IMR-90 (cell line): ENCODE results near the gene RIPOR3. TPM values are rescaled to one million over a fixed set of nuclear protein-coding genes. Genes with fewer than 3 reads are reported as not detected.
A peak's percentile ranks its signal among the peaks of the same experiment; 100 is the strongest.

Experiments used
- ATAC-seq: fragments of 200-7000 bp; cut with Tn5 transposase; 2 replicates; pipeline ENCODE4 v1.9.1; 2020; ENCODE audit warnings: low read depth, mild to moderate bottlenecking, moderate library complexity
- BruUV-seq: library from RNA; stranded (reverse); fragments of 400-500 nt; replicated peaks from 2 replicates; lab custom pipeline; 2021; lab: Mats Ljungman, UMichigan
- CTCF ChIA-PET: fragments of 300-600 bp; formaldehyde crosslinking; extraction: SDS; loops from one replicate; lab custom pipeline; 2021; ENCODE audit warnings: antibody characterized with exemption; lab: Yijun Ruan, JAX
- POLR2A ChIA-PET: fragments of 300-600 bp; sonication (Branson Sonifier 250); formaldehyde crosslinking; loops from one replicate; lab custom pipeline; 2022; ENCODE audit warnings: antibody characterized with exemption; ENCODE audit not compliant: unreplicated experiment; lab: Charles Lee
- DNase-seq: peaks from one replicate; pipeline ENCODE4 v3.0.0; 2013
- H2AFZ ChIP-seq: replicated peaks from 2 replicates; pipeline ENCODE3; 2013; ENCODE audit warnings: low read length, mild to moderate bottlenecking; ENCODE audit not compliant: poor library complexity
- H2AK5ac ChIP-seq: 2 replicates; pipeline ENCODE4 v1.6.1; 2013; ENCODE audit warnings: low read depth, low read length, inconsistent platforms
- H2AK9ac ChIP-seq: replicated peaks from 2 replicates; pipeline ENCODE3; 2013; ENCODE audit warnings: mild to moderate bottlenecking, low read depth, low read length, moderate library complexity; ENCODE audit not compliant: poor library complexity
- H2BK120ac ChIP-seq: 2 replicates; pipeline ENCODE4 v1.6.1; 2013; ENCODE audit warnings: low read depth, low read length, inconsistent platforms
- H2BK15ac ChIP-seq: 3 replicates; pipeline ENCODE4 v1.6.1; 2013; ENCODE audit warnings: low read depth, low read length, inconsistent platforms
- H2BK20ac ChIP-seq: 2 replicates; pipeline ENCODE4 v1.6.1; 2013; ENCODE audit warnings: low read depth, mild to moderate bottlenecking, inconsistent platforms, low read length, moderate library complexity
- H2BK5ac ChIP-seq: 2 replicates; pipeline ENCODE4 v1.6.1; 2013; ENCODE audit warnings: mild to moderate bottlenecking, low read depth, low read length, inconsistent platforms; ENCODE audit not compliant: poor library complexity, severe bottlenecking
- H3K14ac ChIP-seq: replicated peaks from 2 replicates; pipeline ENCODE4 v1.6.1; 2013; ENCODE audit warnings: low read depth, low read length, inconsistent platforms
- H3K18ac ChIP-seq: 2 replicates; pipeline ENCODE4 v1.6.1; 2013; ENCODE audit warnings: low read depth, low read length, control low read depth
- H3K23ac ChIP-seq: 2 replicates; pipeline ENCODE4 v1.6.1; 2013; ENCODE audit warnings: low read depth, low read length, inconsistent platforms
- H3K27ac ChIP-seq: 2 replicates; pipeline ENCODE4 v1.5.1; 2013; ENCODE audit warnings: mild to moderate bottlenecking, control low read depth, low read length; ENCODE audit not compliant: insufficient read depth
- H3K27me3 ChIP-seq: 2 replicates; pipeline ENCODE4 v1.6.1; 2013; ENCODE audit warnings: low read length; ENCODE audit not compliant: control insufficient read depth, insufficient read depth
- H3K36me3 ChIP-seq: 2 replicates; pipeline ENCODE4 v1.6.1; 2013; ENCODE audit warnings: low read length, mixed read lengths; ENCODE audit not compliant: control insufficient read depth, insufficient read depth
- H3K4ac ChIP-seq: 2 replicates; pipeline ENCODE4 v1.6.1; 2013; ENCODE audit warnings: low read depth, low read length, inconsistent platforms
- H3K4me1 ChIP-seq: 2 replicates; pipeline ENCODE4 v1.6.1; 2013; ENCODE audit warnings: low read length, mixed read lengths; ENCODE audit not compliant: control insufficient read depth, insufficient read depth
- H3K4me2 ChIP-seq: 2 replicates; pipeline ENCODE4 v1.6.1; 2013; ENCODE audit warnings: low read depth, mild to moderate bottlenecking, control low read depth, low read length, moderate library complexity
- H3K4me3 ChIP-seq: 2 replicates; pipeline ENCODE4 v1.5.1; 2013; ENCODE audit warnings: low read depth, mild to moderate bottlenecking, control low read depth, low read length, moderate library complexity; ENCODE audit not compliant: insufficient read depth
- H3K56ac ChIP-seq: 2 replicates; pipeline ENCODE4 v1.6.1; 2013; ENCODE audit warnings: low read length, inconsistent platforms; ENCODE audit not compliant: insufficient read depth; ENCODE audit errors: extremely low read depth
- H3K79me1 ChIP-seq, 2 experiments: 2 replicates each; pipeline ENCODE4 v1.6.1; 2013; ENCODE audit warnings: low read length in 2 of 2, inconsistent platforms in 1 of 2, low read depth in 1 of 2
- H3K9ac ChIP-seq: 2 replicates; pipeline ENCODE4 v1.6.1; 2013; ENCODE audit warnings: low read depth, low read length, control low read depth
- H3K9me1 ChIP-seq: 2 replicates; pipeline ENCODE4 v1.6.1; 2013; ENCODE audit warnings: low read length, inconsistent platforms; ENCODE audit not compliant: insufficient read depth
- H3K9me3 ChIP-seq: 2 replicates; pipeline ENCODE4 v1.6.1; 2013; ENCODE audit warnings: low read length; ENCODE audit not compliant: control insufficient read depth, insufficient read depth
- H4K20me1 ChIP-seq: 2 replicates; pipeline ENCODE4 v1.6.1; 2013; ENCODE audit warnings: low read length, inconsistent platforms; ENCODE audit not compliant: insufficient read depth
- H4K5ac ChIP-seq: 2 replicates; pipeline ENCODE4 v1.6.1; 2013; ENCODE audit warnings: mild to moderate bottlenecking, low read depth, low read length, control low read depth
- H4K8ac ChIP-seq, 2 experiments: 2 replicates each; pipeline ENCODE4 v1.6.1; 2013; ENCODE audit warnings: low read depth in 2 of 2, low read length in 2 of 2, control low read depth in 1 of 2, inconsistent platforms in 1 of 2
- H4K91ac ChIP-seq: 2 replicates; pipeline ENCODE4 v1.6.1; 2013; ENCODE audit warnings: low read depth, low read length, inconsistent platforms; ENCODE audit not compliant: insufficient read depth
- FOS ChIP-seq: fragments of 150-350 bp; IDR thresholded peaks from 2 replicates; pipeline ENCODE4 v1.6.1; 2016; ENCODE audit warnings: low read depth, low read length
- MAFK ChIP-seq: IDR thresholded peaks from 2 replicates; pipeline ENCODE4 v1.6.1; 2012; ENCODE audit warnings: low read depth, low read length, improper control_type of control experiment
- WGBS, 2 experiments: methylation state at CpG; one replicate each; pipeline versions ENCODE4 v1.1.5 to v1.1.7; 2013; ENCODE audit warnings: missing lambda C conversion rate in 2 of 2; ENCODE audit not compliant: insufficient read length in 1 of 2; ENCODE audit errors: extremely low coverage in 2 of 2; 5-methylcytosine and 5-hydroxymethylcytosine counted together
- dilution Hi-C: fragments of 300-500 bp; cut with HindIII; formaldehyde crosslinking; loops from one replicate; pipeline ENCODE4 v1.14.3; 2018; ENCODE audit warnings: low sequenced_read_pairs; ENCODE audit not compliant: unreplicated experiment
- in situ Hi-C: fragments of 300-500 bp; cut with MboI; formaldehyde crosslinking; loops from 3 replicates; pipeline ENCODE4 v1.14.3; 2019; ENCODE audit warnings: low sequenced_read_pairs, inconsistent platforms, mixed read lengths
- intact Hi-C: fragments of 100-400 bp; cut with micrococcal nuclease; formaldehyde crosslinking; loops from 2 replicates; pipeline ENCODE4 v1.10.0; 2022
- polyA plus RNA-seq, 3 experiments: library from polyadenylated mRNA; depleted of rRNA; stranded (reverse); fragments of >200 nt; gene quantifications; 2 replicates each; pipeline ENCODE4 v1.2.3, GENCODE V29; 2012; ENCODE audit warnings: low replicate concordance in 1 of 3
- total RNA-seq: library from RNA; depleted of rRNA; stranded (reverse); fragments of >200 nt; gene quantifications from 2 replicates; pipeline ENCODE4 v1.2.3, GENCODE V29; 2012

The RIPOR3 gene
- total and polyA plus RNA-seq, 2 of the 4 experiments (the other 2 are of a cell fraction), result 0.54 to 1.7 TPM

GRCh38 chr20:50589548-50590347 lies 101.6 kb downstream of the RIPOR3 start:
- in situ Hi-C loops, result no loop called here
- CTCF ChIA-PET, result no interaction called here

More at GRCh38 chr20:50589548-50590347, 101.6 kb downstream of the RIPOR3 start:
- ATAC-seq, result no peak
- H3K9me3 ChIP-seq, result no peaks in the 10 kb centered on the region
- no peak overlapping the region for H3K23ac ChIP-seq
- H3K9ac ChIP-seq, result no peak overlapping the region
- H3K4me3 ChIP-seq, result no peak overlapping the region
- no peak overlapping the region for H2BK120ac ChIP-seq
- peaks cover 0 to 12% of the 10 kb centered on the region in 2 experiments; a peak in 1 of 4 replicates for H3K79me1 ChIP-seq
- H3K36me3 ChIP-seq, result peaks cover 52% of the 10 kb centered on the region
- H2BK20ac ChIP-seq, result no peak overlapping the region
- H2AK9ac ChIP-seq, result no peak overlapping the region
- H3K4me1 ChIP-seq, result peaks cover 3% of the 10 kb centered on the region; the same call in 1 of the 2 replicates
- BruUV-seq, result no TSS peak
- 85% methylated on average over 8 of the region's 20 CpGs; no CpG with 5 or more reads in 1 of the 2 experiments for WGBS, 2 experiments
- no peak overlapping the region for H4K91ac ChIP-seq
- peak; percentile 43; the same call in 1 of the 2 replicates for TF ChIP-seq MAFK
- TF ChIP-seq FOS, result no peak
- no peak overlapping the region for H4K5ac ChIP-seq
- no peak for DNase-seq
- no peak overlapping the region for H3K27ac ChIP-seq
- peaks cover 3% of the 10 kb centered on the region; the same call in 1 of the 2 replicates for H3K9me1 ChIP-seq
- no peak overlapping the region for H2AFZ ChIP-seq
- peak overlapping the region in 1 of 2 experiments; percentile 14; a peak in 1 of 4 replicates for H4K8ac ChIP-seq
- dilution Hi-C loops (no loop called here), intact Hi-C loops (no loop called here)
- H2AK5ac ChIP-seq, result no peak overlapping the region
- H4K20me1 ChIP-seq, result 0 out of 2 replicates have a peak, but pooled peaks cover 8% of the 10 kb centered on the region
- H3K18ac ChIP-seq, result no peak overlapping the region
- no peak overlapping the region for H3K14ac ChIP-seq
- no peak overlapping the region for H3K4ac ChIP-seq
- H3K27me3 ChIP-seq, result no peaks in the 10 kb centered on the region
- no peak overlapping the region for H2BK15ac ChIP-seq
- POLR2A ChIA-PET, result no interaction called here
- no peak overlapping the region for H3K4me2 ChIP-seq
- H2BK5ac ChIP-seq, result no peak overlapping the region
- no peak overlapping the region for H3K56ac ChIP-seq
